HEK293 (cell line): Measurements from ENCODE around the gene ULBP1.
A peak's percentile ranks its signal among the peaks of the same experiment; 100 is the strongest.

ENCODE experiments used
- CTCF ChIA-PET: fragments of 350-600 bp; formaldehyde crosslinking; extraction: SDS; loops from one replicate; lab custom pipeline; 2021; ENCODE audit warnings: antibody characterized with exemption; lab: Yijun Ruan, JAX
- POLR2A ChIA-PET: fragments of 300-600 bp; formaldehyde crosslinking; extraction: SDS; loops from one replicate; lab custom pipeline; 2020; ENCODE audit warnings: antibody characterized with exemption, inconsistent platforms; lab: Yijun Ruan, JAX
- H3K27ac ChIP-seq: fragments of 200-500 bp; sonication (Bioruptor generic); 2 replicates; pipeline ENCODE4 v1.5.1; 2014; ENCODE audit warnings: low read depth, low read length, control low read depth, inconsistent platforms; ENCODE audit errors: extremely low read depth
- H3K36me3 ChIP-seq, 2 experiments: fragments of 200-500 bp in 1 of 2; sonication (Bioruptor generic) in 1 of 2; 1 replicate in 1 of 2; 2 replicates in 1 of 2; pipeline ENCODE4 v1.5.1; 2014 to 2017; ENCODE audit warnings: inconsistent platforms in 2 of 2, low read length in 2 of 2; ENCODE audit not compliant: control insufficient read depth in 2 of 2, insufficient read depth in 1 of 2
- H3K4me1 ChIP-seq: fragments of 200-500 bp; sonication (Bioruptor generic); 2 replicates; pipeline ENCODE4 v1.5.1; 2014; ENCODE audit warnings: mild to moderate bottlenecking, low read length, inconsistent platforms; ENCODE audit not compliant: control insufficient read depth, insufficient read depth
- H3K4me3 ChIP-seq: 2 replicates; pipeline ENCODE4 v1.5.1; 2011; ENCODE audit warnings: low read depth, mild to moderate bottlenecking, control low read depth, low read length, moderate library complexity
- H3K9me3 ChIP-seq: fragments of 200-500 bp; sonication (Bioruptor generic); 2 replicates; pipeline ENCODE4 v1.5.1; 2014; ENCODE audit warnings: low read depth, low read length, inconsistent platforms; ENCODE audit not compliant: control insufficient read depth, insufficient read depth
- BCL11B ChIP-seq: fragments of 450-650 bp; formaldehyde crosslinking; IDR thresholded peaks from 2 replicates; pipeline ENCODE4 v1.5.1; 2016; ENCODE audit warnings: low read depth, missing biosample characterization, missing genetic modification characterization
- GLIS2 ChIP-seq: fragments of 450-650 bp; formaldehyde crosslinking; IDR thresholded peaks from 2 replicates; pipeline ENCODE4 v1.5.1; 2016; ENCODE audit warnings: missing biosample characterization, missing genetic modification characterization
- KLF9 ChIP-seq: fragments of 450-650 bp; formaldehyde crosslinking; IDR thresholded peaks from 2 replicates; pipeline ENCODE4 v1.5.1; 2016; ENCODE audit warnings: missing biosample characterization, missing genetic modification characterization, low read depth
- MYNN ChIP-seq: fragments of 450-650 bp; formaldehyde crosslinking; IDR thresholded peaks from 2 replicates; pipeline ENCODE4 v1.5.1; 2016; ENCODE audit warnings: missing biosample characterization, missing genetic modification characterization, borderline replicate concordance
- OVOL3 ChIP-seq: fragments of 450-650 bp; formaldehyde crosslinking; IDR thresholded peaks from 2 replicates; pipeline ENCODE4 v1.5.1; 2016; ENCODE audit warnings: missing biosample characterization, missing genetic modification characterization
- RBAK ChIP-seq: fragments of 450-650 bp; formaldehyde crosslinking; IDR thresholded peaks from 2 replicates; pipeline ENCODE4 v1.5.1; 2016; ENCODE audit warnings: missing biosample characterization, missing genetic modification characterization
- SETDB1 ChIP-seq: IDR thresholded peaks from one replicate; pipeline ENCODE4 v1.6.1; 2017; ENCODE audit warnings: mild to moderate bottlenecking, low read length, moderate library complexity, mixed read lengths; ENCODE audit not compliant: insufficient read length
- TCF7L2 ChIP-seq: IDR thresholded peaks from 2 replicates; pipeline ENCODE4 v1.6.1; 2011; ENCODE audit warnings: low read depth, mild to moderate bottlenecking, inconsistent platforms, low read length, moderate library complexity, borderline replicate concordance
- ZBTB17 ChIP-seq: fragments of 450-650 bp; formaldehyde crosslinking; IDR thresholded peaks from 2 replicates; pipeline ENCODE4 v1.5.1; 2016; ENCODE audit warnings: missing biosample characterization, missing genetic modification characterization
- ZBTB21 ChIP-seq: fragments of 450-650 bp; formaldehyde crosslinking; IDR thresholded peaks from 2 replicates; pipeline ENCODE4 v1.5.1; 2017; ENCODE audit warnings: missing biosample characterization, missing genetic modification characterization
- ZBTB6 ChIP-seq: fragments of 450-650 bp; formaldehyde crosslinking; IDR thresholded peaks from 2 replicates; pipeline ENCODE4 v1.5.1; 2017; ENCODE audit warnings: missing biosample characterization, missing genetic modification characterization
- ZNF132 ChIP-seq: fragments of 450-650 bp; formaldehyde crosslinking; IDR thresholded peaks from 2 replicates; pipeline ENCODE4 v1.5.1; 2017; ENCODE audit warnings: missing biosample characterization, missing genetic modification characterization, borderline replicate concordance
- ZNF18 ChIP-seq: fragments of 450-650 bp; formaldehyde crosslinking; IDR thresholded peaks from 2 replicates; pipeline ENCODE4 v1.5.1; 2016; ENCODE audit warnings: missing biosample characterization, missing genetic modification characterization
- ZNF223 ChIP-seq: fragments of 450-650 bp; formaldehyde crosslinking; IDR thresholded peaks from 2 replicates; pipeline ENCODE4 v1.5.1; 2016; ENCODE audit warnings: missing biosample characterization, missing genetic modification characterization
- ZNF292 ChIP-seq: fragments of 450-650 bp; formaldehyde crosslinking; IDR thresholded peaks from 2 replicates; pipeline ENCODE4 v1.5.1; 2016; ENCODE audit warnings: low read depth, missing biosample characterization, missing genetic modification characterization, borderline replicate concordance
- ZNF394 ChIP-seq: fragments of 450-650 bp; formaldehyde crosslinking; IDR thresholded peaks from 2 replicates; pipeline ENCODE4 v1.5.1; 2016; ENCODE audit warnings: missing biosample characterization, missing genetic modification characterization, mild to moderate bottlenecking, moderate library complexity, borderline replicate concordance
- ZNF416 ChIP-seq: fragments of 450-650 bp; formaldehyde crosslinking; IDR thresholded peaks from 2 replicates; pipeline ENCODE4 v1.5.1; 2016; ENCODE audit warnings: missing biosample characterization, missing genetic modification characterization
- ZNF48 ChIP-seq: fragments of 450-650 bp; formaldehyde crosslinking; IDR thresholded peaks from 2 replicates; pipeline ENCODE4 v1.5.1; 2016; ENCODE audit warnings: missing biosample characterization, missing genetic modification characterization
- ZNF488 ChIP-seq: fragments of 450-650 bp; formaldehyde crosslinking; IDR thresholded peaks from 2 replicates; pipeline ENCODE4 v1.5.1; 2016; ENCODE audit warnings: missing biosample characterization, missing genetic modification characterization
- ZNF544 ChIP-seq: fragments of 450-650 bp; formaldehyde crosslinking; IDR thresholded peaks from 2 replicates; pipeline ENCODE4 v1.5.0; 2017; ENCODE audit warnings: missing biosample characterization, missing genetic modification characterization
- ZNF571 ChIP-seq: fragments of 450-650 bp; formaldehyde crosslinking; IDR thresholded peaks from 2 replicates; pipeline ENCODE4 v1.5.0; 2017; ENCODE audit warnings: missing biosample characterization, missing genetic modification characterization
- ZNF660 ChIP-seq: fragments of 450-650 bp; IDR thresholded peaks from 2 replicates; pipeline ENCODE4 v1.5.1; 2018; ENCODE audit warnings: missing biosample characterization, mild to moderate bottlenecking, missing genetic modification characterization
- ZNF664 ChIP-seq: fragments of 450-650 bp; formaldehyde crosslinking; IDR thresholded peaks from 2 replicates; pipeline ENCODE4 v1.5.1; 2016; ENCODE audit warnings: missing biosample characterization, missing genetic modification characterization
- ZNF776 ChIP-seq: fragments of 450-650 bp; formaldehyde crosslinking; IDR thresholded peaks from 2 replicates; pipeline ENCODE4 v1.5.0; 2017; ENCODE audit warnings: missing biosample characterization, missing genetic modification characterization, borderline replicate concordance
- ZNF777 ChIP-seq: fragments of 450-650 bp; formaldehyde crosslinking; IDR thresholded peaks from 2 replicates; pipeline ENCODE4 v1.5.1; 2017; ENCODE audit warnings: missing biosample characterization, missing genetic modification characterization, borderline replicate concordance
- TF ChIP-seq, protein P1 (sequence below): fragments of 450-650 bp; formaldehyde crosslinking; IDR thresholded peaks from 2 replicates; pipeline ENCODE4 v1.5.1; 2016; ENCODE audit warnings: missing biosample characterization, missing genetic modification characterization
- TF ChIP-seq, protein P2 (sequence below): fragments of 450-650 bp; formaldehyde crosslinking; IDR thresholded peaks from 2 replicates; pipeline ENCODE4 v1.5.1; 2016; ENCODE audit warnings: missing biosample characterization, missing genetic modification characterization
- TF ChIP-seq, protein P3 (sequence below): fragments of 450-650 bp; formaldehyde crosslinking; IDR thresholded peaks from 2 replicates; pipeline ENCODE4 v1.5.1; 2017; ENCODE audit warnings: missing biosample characterization, missing genetic modification characterization

Gene ULBP1, protein sequence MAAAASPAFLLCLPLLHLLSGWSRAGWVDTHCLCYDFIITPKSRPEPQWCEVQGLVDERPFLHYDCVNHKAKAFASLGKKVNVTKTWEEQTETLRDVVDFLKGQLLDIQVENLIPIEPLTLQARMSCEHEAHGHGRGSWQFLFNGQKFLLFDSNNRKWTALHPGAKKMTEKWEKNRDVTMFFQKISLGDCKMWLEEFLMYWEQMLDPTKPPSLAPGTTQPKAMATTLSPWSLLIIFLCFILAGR

GRCh38 chr6:149963462-149964307 is at the start of gene ULBP1:
Gene ULBP1 (plus strand): TSS chr6:149963943. CDS start chr6:149964050, 107 bp downstream.
- Histone ChIP-seq H3K9me3 (no peaks in the 10 kb centered on the region), H3K4me1 (peaks cover 3% of the 10 kb centered on the region), H3K4me3 (peak within 1 kb of the TSS; percentile 61), H3K27ac (peak within 1 kb of the TSS; percentile 72; the same call in 1 of the 2 replicates), H3K36me3 (no peaks in the 10 kb centered on the region)
- ChIA-PET POLR2A (interaction anchor here (0.6 to 1.4 kb wide), 16 partner anchors 9 to 440 kb away, joined by 3 to 11 read pairs (median 4); no protein-coding TSS in a partner anchor), CTCF (interaction anchor here (0.6 to 1.0 kb wide), 3 partner anchors 23 to 106 kb away, joined by 3 to 4 read pairs (median 3); no protein-coding TSS in a partner anchor)
- TF ChIP-seq, protein P1, sequence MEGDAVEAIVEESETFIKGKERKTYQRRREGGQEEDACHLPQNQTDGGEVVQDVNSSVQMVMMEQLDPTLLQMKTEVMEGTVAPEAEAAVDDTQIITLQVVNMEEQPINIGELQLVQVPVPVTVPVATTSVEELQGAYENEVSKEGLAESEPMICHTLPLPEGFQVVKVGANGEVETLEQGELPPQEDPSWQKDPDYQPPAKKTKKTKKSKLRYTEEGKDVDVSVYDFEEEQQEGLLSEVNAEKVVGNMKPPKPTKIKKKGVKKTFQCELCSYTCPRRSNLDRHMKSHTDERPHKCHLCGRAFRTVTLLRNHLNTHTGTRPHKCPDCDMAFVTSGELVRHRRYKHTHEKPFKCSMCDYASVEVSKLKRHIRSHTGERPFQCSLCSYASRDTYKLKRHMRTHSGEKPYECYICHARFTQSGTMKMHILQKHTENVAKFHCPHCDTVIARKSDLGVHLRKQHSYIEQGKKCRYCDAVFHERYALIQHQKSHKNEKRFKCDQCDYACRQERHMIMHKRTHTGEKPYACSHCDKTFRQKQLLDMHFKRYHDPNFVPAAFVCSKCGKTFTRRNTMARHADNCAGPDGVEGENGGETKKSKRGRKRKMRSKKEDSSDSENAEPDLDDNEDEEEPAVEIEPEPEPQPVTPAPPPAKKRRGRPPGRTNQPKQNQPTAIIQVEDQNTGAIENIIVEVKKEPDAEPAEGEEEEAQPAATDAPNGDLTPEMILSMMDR (tag by site-specific recombination): peak; percentile 35; the same call in 1 of the 2 replicates
- TF ChIP-seq KLF9 (peak; percentile 97), ZNF394 (tag by site-specific recombination) (peak; percentile 88), ZNF223 (tag by site-specific recombination) (no peak), RBAK (tag by site-specific recombination) (no peak), ZNF664 (no peak), ZBTB6 (tag by site-specific recombination) (0 out of 2 replicates have a peak, but pooled peaks have one; percentile 11), ZNF292 (no peak), TCF7L2 (no peak), ZNF777 (tag by site-specific recombination) (peak; percentile 70; the same call in 1 of the 2 replicates), BCL11B (no peak), ZNF488 (0 out of 2 replicates have a peak, but pooled peaks have one; percentile 5), ZNF18 (tag by site-specific recombination) (peak; percentile 92), ZNF416 (no peak), OVOL3 (tag by site-specific recombination) (no peak), ZNF776 (no peak), ZNF571 (tag by site-specific recombination) (no peak), MYNN (0 out of 2 replicates have a peak, but pooled peaks have one; percentile 5), ZBTB21 (tag by site-specific recombination) (peak; percentile 88), ZNF48 (no peak), GLIS2 (peak; percentile 66; the same call in 1 of the 2 replicates), ZBTB17 (tag by site-specific recombination) (peak; percentile 39; the same call in 1 of the 2 replicates), SETDB1 (peak; percentile 74), ZNF660 (tag by site-specific recombination) (peak; percentile 87; the same call in 1 of the 2 replicates), ZNF132 (tag by site-specific recombination) (no peak), ZNF544 (tag by site-specific recombination) (no peak)
- TF ChIP-seq, protein P2, sequence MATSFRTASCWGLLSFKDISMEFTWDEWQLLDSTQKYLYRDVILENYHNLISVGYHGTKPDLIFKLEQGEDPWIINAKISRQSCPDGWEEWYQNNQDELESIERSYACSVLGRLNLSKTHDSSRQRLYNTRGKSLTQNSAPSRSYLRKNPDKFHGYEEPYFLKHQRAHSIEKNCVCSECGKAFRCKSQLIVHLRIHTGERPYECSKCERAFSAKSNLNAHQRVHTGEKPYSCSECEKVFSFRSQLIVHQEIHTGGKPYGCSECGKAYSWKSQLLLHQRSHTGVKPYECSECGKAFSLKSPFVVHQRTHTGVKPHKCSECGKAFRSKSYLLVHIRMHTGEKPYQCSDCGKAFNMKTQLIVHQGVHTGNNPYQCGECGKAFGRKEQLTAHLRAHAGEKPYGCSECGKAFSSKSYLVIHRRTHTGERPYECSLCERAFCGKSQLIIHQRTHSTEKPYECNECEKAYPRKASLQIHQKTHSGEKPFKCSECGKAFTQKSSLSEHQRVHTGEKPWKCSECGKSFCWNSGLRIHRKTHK (tag by site-specific recombination): no peak
- TF ChIP-seq, protein P3, sequence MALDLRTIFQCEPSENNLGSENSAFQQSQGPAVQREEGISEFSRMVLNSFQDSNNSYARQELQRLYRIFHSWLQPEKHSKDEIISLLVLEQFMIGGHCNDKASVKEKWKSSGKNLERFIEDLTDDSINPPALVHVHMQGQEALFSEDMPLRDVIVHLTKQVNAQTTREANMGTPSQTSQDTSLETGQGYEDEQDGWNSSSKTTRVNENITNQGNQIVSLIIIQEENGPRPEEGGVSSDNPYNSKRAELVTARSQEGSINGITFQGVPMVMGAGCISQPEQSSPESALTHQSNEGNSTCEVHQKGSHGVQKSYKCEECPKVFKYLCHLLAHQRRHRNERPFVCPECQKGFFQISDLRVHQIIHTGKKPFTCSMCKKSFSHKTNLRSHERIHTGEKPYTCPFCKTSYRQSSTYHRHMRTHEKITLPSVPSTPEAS (tag by site-specific recombination): no peak
